Peyer's patch (tissue), 4 donors: ENCODE results near the gene ACOT13.

Source experiments
- CTCF ChIP-seq, 6 experiments: fragments of 450-650 bp in 4 of 6; fragments of 200-600 bp in 2 of 6; sonication (generic) in 1 of 6; IDR thresholded peaks; one replicate each; pipeline ENCODE4 v1.5.1; 2017 to 2019; ENCODE audit warnings: antibody characterized with exemption in 6 of 6, mild to moderate bottlenecking in 3 of 6, moderate library complexity in 1 of 6
- POLR2A ChIP-seq, 2 donors: fragments of 450-650 bp; IDR thresholded peaks; one replicate each; pipeline ENCODE4 v1.5.1; 2017; ENCODE audit warnings: antibody characterized with exemption in 2 of 2, mild to moderate bottlenecking in 2 of 2, moderate library complexity in 2 of 2

GRCh38 chr6:24663189-24663588 is 3.7 kb upstream of the ACOT13 start:
- TF ChIP-seq CTCF (IDR thresholded peaks at IDR 0.05), result no peak
- TF ChIP-seq POLR2A (IDR thresholded peaks at IDR 0.05), result peak in 1 of 2 donors; percentile 39
